ENCODE results near the gene CAMKMT.
A peak's percentile ranks its signal among the peaks of the same experiment; 100 is the strongest.

CAMKMT gene

GRCh38 chr2:44605511-44605910 is 243.8 kb downstream of the CAMKMT start:
- Histone ChIP-seq H3K4me2 (ENCODE audit: low read length) (no peak overlapping the region), H2BK120ac (ENCODE audit: insufficient read depth, low read length, poor library complexity) (no peak overlapping the region), H3K79me1 (ENCODE audit: low read length) (no peaks in the 10 kb centered on the region), H3K23ac (ENCODE audit: low read length) (no peak overlapping the region), H4K8ac (ENCODE audit: low read depth, low read length) (no peak overlapping the region), H4K12ac (ENCODE audit: low read depth, low read length) (no peak overlapping the region), H3K4ac (ENCODE audit: low read depth, low read length) (no peak overlapping the region), H3K27me3 (ENCODE audit: insufficient read depth, low read length) (no peaks in the 10 kb centered on the region), H3K27ac (ENCODE audit: low read depth, low read length) (no peak overlapping the region), H2AFZ (ENCODE audit: insufficient read depth, low read length, poor library complexity) (no peak overlapping the region), H3K14ac (ENCODE audit: low read length) (no peak overlapping the region), H3K36me3 (ENCODE audit: control insufficient read depth in 1 of 2, insufficient read depth in 2 of 2, low read length in 2 of 2) (no peaks in the 10 kb centered on the region), H2BK12ac (ENCODE audit: low read length) (no peak overlapping the region), H3K4me3 (ENCODE audit: low read depth, low read length) (no peak overlapping the region), H2BK5ac (ENCODE audit: low read depth, low read length, poor library complexity) (no peak overlapping the region), H3K9ac (ENCODE audit: low read length) (no peak overlapping the region), H3K9me3 (ENCODE audit: insufficient read depth, low read depth, low read length) (no peaks in the 10 kb centered on the region), H3K4me1 (ENCODE audit: control insufficient read depth in 1 of 2, insufficient read depth in 2 of 2, low read length in 2 of 2) (no peaks in the 10 kb centered on the region), H3K79me2 (ENCODE audit: control insufficient read depth, insufficient read depth, low read length, poor library complexity) (no peaks in the 10 kb centered on the region), H3K18ac (ENCODE audit: low read length) (no peak overlapping the region), H4K91ac (ENCODE audit: low read depth, low read length) (no peak overlapping the region), H2AK5ac (ENCODE audit: low read length) (no peak overlapping the region)
- peak in 1 of 2 donors; percentile 11 for DNase-seq
- no CpG with 5 or more reads among the region's 1 CpG for WGBS (ENCODE audit: extremely low coverage, insufficient coverage, insufficient read length)

- Histone ChIP-seq H3K79me1 (ENCODE audit: low read length) (no peaks in the 10 kb centered on the region), H3K4ac (ENCODE audit: low read depth, low read length) (no peak overlapping the region), H3K23ac (ENCODE audit: low read length) (no peak overlapping the region), H4K8ac (ENCODE audit: low read depth, low read length) (no peak overlapping the region), H2BK5ac (ENCODE audit: low read depth, low read length, poor library complexity) (no peak overlapping the region), H3K14ac (ENCODE audit: low read length) (no peak overlapping the region), H3K9me3 (ENCODE audit: insufficient read depth, low read depth, low read length) (peaks cover 3% of the 10 kb centered on the region), H2AK5ac (ENCODE audit: low read length) (no peak overlapping the region), H2BK12ac (ENCODE audit: low read length) (no peak overlapping the region), H2AFZ (ENCODE audit: insufficient read depth, low read length, poor library complexity) (no peak overlapping the region), H3K36me3 (ENCODE audit: control insufficient read depth in 1 of 2, insufficient read depth in 2 of 2, low read length in 2 of 2) (no peaks in the 10 kb centered on the region), H3K4me2 (ENCODE audit: low read length) (no peak overlapping the region), H4K91ac (ENCODE audit: low read depth, low read length) (no peak overlapping the region), H3K9ac (ENCODE audit: low read length) (no peak overlapping the region), H3K27me3 (ENCODE audit: insufficient read depth, low read length) (no peaks in the 10 kb centered on the region), H3K27ac (ENCODE audit: low read depth, low read length) (no peak overlapping the region), H3K4me3 (ENCODE audit: low read depth, low read length) (no peak overlapping the region), H3K18ac (ENCODE audit: low read length) (no peak overlapping the region), H3K4me1 (ENCODE audit: control insufficient read depth in 1 of 2, insufficient read depth in 2 of 2, low read length in 2 of 2) (no peaks in the 10 kb centered on the region), H4K12ac (ENCODE audit: low read depth, low read length) (no peak overlapping the region), H3K79me2 (ENCODE audit: control insufficient read depth, insufficient read depth, low read length, poor library complexity) (no peaks in the 10 kb centered on the region), H2BK120ac (ENCODE audit: insufficient read depth, low read length, poor library complexity) (no peak overlapping the region)
- WGBS (ENCODE audit: extremely low coverage, insufficient coverage, insufficient read length): no CpG with 5 or more reads among the region's 1 CpG
- no peak for DNase-seq
Observed at GRCh38 chr2:44612276-44612675, 250.5 kb downstream of the CAMKMT start.

DNA sequence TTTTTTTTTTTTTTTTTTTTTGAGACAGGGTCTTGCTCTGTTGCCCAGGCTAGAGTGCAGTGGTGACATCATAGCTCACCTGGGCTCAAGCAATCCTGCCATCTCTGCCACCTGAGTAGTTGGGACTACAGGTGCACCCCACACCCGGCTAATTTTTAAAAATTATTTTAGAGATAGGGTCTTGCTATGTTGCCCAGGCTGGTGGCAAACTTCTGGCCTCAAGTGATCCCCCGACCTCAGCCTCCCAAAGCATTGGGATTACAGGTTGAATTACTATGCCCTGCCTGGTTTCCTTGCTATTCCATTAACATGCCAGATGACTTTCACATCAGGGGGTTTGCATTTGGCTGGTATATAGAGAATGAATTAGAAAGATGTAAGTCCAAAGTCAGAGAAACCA is 253.2 kb downstream of the CAMKMT start:
- Histone ChIP-seq H3K14ac (ENCODE audit: low read length) (no peak overlapping the region), H3K4me3 (ENCODE audit: low read depth, low read length) (no peak overlapping the region), H2AFZ (ENCODE audit: insufficient read depth, low read length, poor library complexity) (no peak overlapping the region), H3K4ac (ENCODE audit: low read depth, low read length) (no peak overlapping the region), H3K4me2 (ENCODE audit: low read length) (no peak overlapping the region), H3K9ac (ENCODE audit: low read length) (no peak overlapping the region), H3K36me3 (ENCODE audit: control insufficient read depth in 1 of 2, insufficient read depth in 2 of 2, low read length in 2 of 2) (no peaks in the 10 kb centered on the region), H4K8ac (ENCODE audit: low read depth, low read length) (no peak overlapping the region), H3K9me3 (ENCODE audit: insufficient read depth, low read depth, low read length) (peaks cover 3% of the 10 kb centered on the region), H3K23ac (ENCODE audit: low read length) (no peak overlapping the region), H2BK120ac (ENCODE audit: insufficient read depth, low read length, poor library complexity) (no peak overlapping the region), H3K18ac (ENCODE audit: low read length) (no peak overlapping the region), H2BK12ac (ENCODE audit: low read length) (no peak overlapping the region), H3K27ac (ENCODE audit: low read depth, low read length) (no peak overlapping the region), H3K79me2 (ENCODE audit: control insufficient read depth, insufficient read depth, low read length, poor library complexity) (no peaks in the 10 kb centered on the region), H2AK5ac (ENCODE audit: low read length) (no peak overlapping the region), H4K12ac (ENCODE audit: low read depth, low read length) (no peak overlapping the region), H3K79me1 (ENCODE audit: low read length) (no peaks in the 10 kb centered on the region), H2BK5ac (ENCODE audit: low read depth, low read length, poor library complexity) (no peak overlapping the region), H4K91ac (ENCODE audit: low read depth, low read length) (no peak overlapping the region), H3K27me3 (ENCODE audit: insufficient read depth, low read length) (no peaks in the 10 kb centered on the region), H3K4me1 (ENCODE audit: control insufficient read depth in 1 of 2, insufficient read depth in 2 of 2, low read length in 2 of 2) (no peaks in the 10 kb centered on the region)
- no CpG with 5 or more reads among the region's 2 CpGs for WGBS (ENCODE audit: extremely low coverage, insufficient coverage, insufficient read length)
- DNase-seq: no peak

DNA sequence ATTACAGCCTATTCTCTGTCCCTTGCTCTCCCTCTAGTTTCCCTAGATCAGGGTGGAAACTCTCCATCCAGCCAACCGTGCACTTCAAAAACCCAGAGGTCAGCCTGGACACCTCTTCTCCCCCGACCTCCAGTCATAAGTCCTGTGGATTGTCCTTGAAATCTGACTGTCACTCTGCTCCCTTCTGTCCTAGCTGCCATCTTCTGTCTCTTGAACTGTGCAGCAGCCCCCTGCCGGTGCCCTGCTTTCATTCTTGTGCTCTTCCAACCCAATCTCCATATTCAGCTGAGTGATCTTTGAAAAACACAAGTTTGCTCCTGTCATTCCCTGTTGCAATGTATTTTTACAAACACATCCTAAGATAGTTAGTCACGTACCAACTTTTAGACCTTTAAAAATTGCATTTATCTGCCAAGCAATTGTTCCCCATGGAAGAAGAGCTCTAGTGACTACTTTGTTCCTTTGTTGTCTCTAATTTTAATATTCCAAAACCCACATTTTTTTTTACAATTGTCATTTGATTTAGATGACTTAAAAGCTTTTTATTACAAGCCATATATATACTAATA is 254.3 kb downstream of the CAMKMT start:
- Histone ChIP-seq H4K91ac (ENCODE audit: low read depth, low read length) (no peak overlapping the region), H3K36me3 (ENCODE audit: control insufficient read depth in 1 of 2, insufficient read depth in 2 of 2, low read length in 2 of 2) (no peaks in the 10 kb centered on the region), H2AK5ac (ENCODE audit: low read length) (no peak overlapping the region), H3K9me3 (ENCODE audit: insufficient read depth, low read depth, low read length) (peaks cover 3% of the 10 kb centered on the region), H4K12ac (ENCODE audit: low read depth, low read length) (no peak overlapping the region), H4K8ac (ENCODE audit: low read depth, low read length) (no peak overlapping the region), H3K9ac (ENCODE audit: low read length) (no peak overlapping the region), H3K14ac (ENCODE audit: low read length) (no peak overlapping the region), H2BK5ac (ENCODE audit: low read depth, low read length, poor library complexity) (no peak overlapping the region), H2BK12ac (ENCODE audit: low read length) (no peak overlapping the region), H3K79me2 (ENCODE audit: control insufficient read depth, insufficient read depth, low read length, poor library complexity) (no peaks in the 10 kb centered on the region), H3K4ac (ENCODE audit: low read depth, low read length) (no peak overlapping the region), H3K23ac (ENCODE audit: low read length) (no peak overlapping the region), H2BK120ac (ENCODE audit: insufficient read depth, low read length, poor library complexity) (no peak overlapping the region), H3K79me1 (ENCODE audit: low read length) (no peaks in the 10 kb centered on the region), H3K27me3 (ENCODE audit: insufficient read depth, low read length) (no peaks in the 10 kb centered on the region), H3K18ac (ENCODE audit: low read length) (no peak overlapping the region), H3K4me3 (ENCODE audit: low read depth, low read length) (no peak overlapping the region), H3K4me2 (ENCODE audit: low read length) (no peak overlapping the region), H2AFZ (ENCODE audit: insufficient read depth, low read length, poor library complexity) (no peak overlapping the region), H3K27ac (ENCODE audit: low read depth, low read length) (no peak overlapping the region), H3K4me1 (ENCODE audit: control insufficient read depth in 1 of 2, insufficient read depth in 2 of 2, low read length in 2 of 2) (no peaks in the 10 kb centered on the region)
- no CpG with 5 or more reads among the region's 4 CpGs for WGBS (ENCODE audit: extremely low coverage, insufficient coverage, insufficient read length)
- DNase-seq: no peak

All from trophoblast cell (in vitro differentiated cells and primary cell).